Psoas muscle (tissue), 8 donors: ENCODE measurements around the gene MGA. TPM values are rescaled to one million over a fixed set of nuclear protein-coding genes. Genes with fewer than 3 reads are reported as not detected.

Source experiments
- ATAC-seq, 4 donors: fragments of 200-7000 bp; cut with Tn5 transposase; one replicate each; pipeline ENCODE4 v1.9.1; 2020; ENCODE audit warnings: moderate library complexity in 3 of 4, mild to moderate bottlenecking in 2 of 4
- DNase-seq, 2 donors: peaks; one replicate each; pipeline ENCODE4 v3.0.0-alpha.2; 2020
- H3K27ac ChIP-seq: fragments of 200-600 bp; one replicate; pipeline ENCODE4 v1.8.0; 2022
- H3K27me3 ChIP-seq, 3 donors: fragments of 200-600 bp in 1 of 3; one replicate each; pipeline versions ENCODE4 v1.6.1 to v1.8.0; 2013 to 2022; ENCODE audit warnings: low read length in 2 of 3, mild to moderate bottlenecking in 2 of 3, moderate library complexity in 1 of 3; ENCODE audit not compliant: insufficient read depth in 3 of 3
- H3K36me3 ChIP-seq, 2 donors: fragments of 200-600 bp in 1 of 2; one replicate each; pipeline versions ENCODE4 v1.6.1 to v1.8.0; 2013 to 2022; ENCODE audit warnings: low read depth in 1 of 2, mild to moderate bottlenecking in 1 of 2, moderate library complexity in 1 of 2; ENCODE audit not compliant: insufficient read depth in 1 of 2
- H3K4me1 ChIP-seq: fragments of 200-600 bp; one replicate; pipeline ENCODE4 v1.8.0; 2022
- H3K4me3 ChIP-seq: fragments of 200-600 bp; one replicate; pipeline ENCODE4 v1.8.0; 2022; ENCODE audit warnings: mild to moderate bottlenecking
- H3K9me3 ChIP-seq: fragments of 200-600 bp; one replicate; pipeline ENCODE4 v1.8.0; 2022
- CTCF ChIP-seq: fragments of 200-600 bp; IDR thresholded peaks from one replicate; pipeline ENCODE4 v1.8.0; 2022; ENCODE audit warnings: antibody characterized with exemption
- WGBS, 3 donors: extraction: QIAGEN DNeasy Blood & Tissue Kit; methylation state at CpG; one replicate each; pipeline versions ENCODE4 v1.1.6 to v1.1.7; 2013; 5-methylcytosine and 5-hydroxymethylcytosine counted together
- intact Hi-C, 2 donors: fragments of 100-400 bp; cut with DNase I; formaldehyde crosslinking; loops; one replicate each; pipeline versions ENCODE4 v1.11.0 to v1.14.2; 2022
- polyA plus RNA-seq, 3 donors: library from polyadenylated mRNA; stranded (reverse); fragments of 200-250 nt; gene quantifications; one replicate each; pipeline ENCODE4 v1.2.3, GENCODE V29; 2013
- total RNA-seq, 4 donors: library from RNA; stranded (reverse); fragmentation: NEBNext Ultra II Directional in 2 of 4; extraction: Animal tissue kit (Norgen Biotek cat#: 25700) in 2 of 4; gene quantifications; one replicate each; pipeline versions ENCODE4 v1.2.1 to v1.2.4, GENCODE V29; 2021 to 2023
- donor health status: healthy with polysubstance abuse.
- donor health status: DM: no; HTN: no; CAD: no; lungs with moderate emphysema.
- donor health status: Bipolar disorder and iron deficiency.
- donor health status: healthy.
- donor health status: DM: yes; HTN: yes; CAD: no.
- donor health status: DM: no; HTN: no; CAD: no.
- donor health status: DM: no; HTN: no; CAD: no.
- donor health status: DM: yes; HTN: yes; CAD: no.

Gene MGA
- total and polyA plus RNA-seq, 7 donors, result 2.6 to 25.8 (median 13.1) TPM

- Histone ChIP-seq H3K4me3 (no peak overlapping the region), H3K27ac (peak overlapping the region; percentile 61), H3K9me3 (no peaks in the 10 kb centered on the region), H3K36me3 (no peaks in the 10 kb centered on the region), H3K27me3 (no peaks in the 10 kb centered on the region), H3K4me1 (peaks cover 31% of the 10 kb centered on the region)
- WGBS, 3 donors, result 78 to 86% (median 86%) methylated on average over 1 of the region's 1 CpG
- intact Hi-C loops, result loop anchor here in 1 of 2 donors (10.0 kb wide), 1 partner anchor 126 kb away; no protein-coding TSS in a partner anchor
- ATAC-seq (no peak), DNase-seq (no peak)
- no peak for TF ChIP-seq CTCF
Observed at GRCh38 chr15:41778521-41778920, 118.3 kb downstream of the MGA start.

GRCh38 chr15:41779662-41780157 lies 119.5 kb downstream of the MGA start:
- no peaks in the 10 kb centered on the region for H3K27me3 ChIP-seq
- peak; percentile 88 to 95 (median 91) for ATAC-seq
- H3K27ac ChIP-seq, result peak overlapping the region; percentile 61
- no peak for TF ChIP-seq CTCF
- WGBS, 3 donors, result 40 to 54% (median 46%) methylated on average over 4 of the region's 4 CpGs
- DNase-seq, result no peak
- peaks cover 27% of the 10 kb centered on the region for H3K4me1 ChIP-seq
- intact Hi-C loops, result loop anchor here (1.0 to 10.0 kb wide), 2 partner anchors 125 kb away; no protein-coding TSS in a partner anchor
- H3K4me3 ChIP-seq, result no peak overlapping the region
- H3K9me3 ChIP-seq, result no peaks in the 10 kb centered on the region
- H3K36me3 ChIP-seq, result no peaks in the 10 kb centered on the region

GRCh38 chr15:41780266-41780665 lies 120.1 kb downstream of the MGA start:
- no peak for ATAC-seq
- no peak for DNase-seq
- Histone ChIP-seq H3K27me3 (no peaks in the 10 kb centered on the region), H3K27ac (peak overlapping the region; percentile 13), H3K4me3 (no peak overlapping the region), H3K9me3 (no peaks in the 10 kb centered on the region), H3K36me3 (no peaks in the 10 kb centered on the region), H3K4me1 (peaks cover 25% of the 10 kb centered on the region)
- TF ChIP-seq CTCF, result no peak
- intact Hi-C loops, result no loop called here
- 44 to 47% (median 47%) methylated on average over 2 of the region's 2 CpGs for WGBS, 3 donors

GRCh38 chr15:41780727-41781126 lies 120.5 kb downstream of the MGA start:
- no peak overlapping the region for H3K27ac ChIP-seq
- ATAC-seq (no peak), DNase-seq (no peak)
- intact Hi-C loops, result no loop called here
- TF ChIP-seq CTCF, result no peak
- no peaks in the 10 kb centered on the region for H3K9me3 ChIP-seq
- H3K27me3 ChIP-seq, result no peaks in the 10 kb centered on the region
- WGBS, 3 donors, result 50 to 64% (median 60%) methylated on average over 1 of the region's 1 CpG
- H3K4me1 ChIP-seq, result peaks cover 20% of the 10 kb centered on the region
- H3K36me3 ChIP-seq, result no peaks in the 10 kb centered on the region
- H3K4me3 ChIP-seq, result no peak overlapping the region
